Natural killer cell (primary cell): ENCODE measurements around the gene MTA3. TPM values are rescaled to one million over a fixed set of nuclear protein-coding genes. Genes with fewer than 3 reads are reported as not detected.
A peak's percentile ranks its signal among the peaks of the same experiment; 100 is the strongest.

ENCODE experiments used
- ATAC-seq, 3 donors: fragments of 150-1000 bp in 2 of 3; fragments of 200-7000 bp in 1 of 3; cut with Tn5 transposase; 1 replicate in 1 of 3; 2 replicates in 2 of 3; pipeline ENCODE4 v1.10.0; 2021; ENCODE audit warnings: mild to moderate bottlenecking in 2 of 3, moderate library complexity in 2 of 3
- DNase-seq, 2 donors: peaks; one replicate each; pipeline versions ENCODE4 v3.0.0 to v3.0.0-alpha.2; 2013 to 2021; ENCODE audit warnings: mixed read lengths in 1 of 2
- H3K27ac ChIP-seq: one replicate; pipeline ENCODE4 v1.5.1; 2013; ENCODE audit warnings: mild to moderate bottlenecking, low read length
- H3K27me3 ChIP-seq: one replicate; pipeline ENCODE4 v1.6.1; 2013; ENCODE audit warnings: low read length; ENCODE audit not compliant: control insufficient read depth, insufficient read depth
- H3K36me3 ChIP-seq: one replicate; pipeline ENCODE4 v1.6.1; 2013; ENCODE audit warnings: low read length; ENCODE audit not compliant: control insufficient read depth, insufficient read depth
- H3K4me1 ChIP-seq: one replicate; pipeline ENCODE4 v1.6.1; 2013; ENCODE audit warnings: low read length; ENCODE audit not compliant: control insufficient read depth, insufficient read depth
- H3K4me3 ChIP-seq: one replicate; pipeline ENCODE4 v1.5.1; 2013; ENCODE audit warnings: low read length
- H3K9me3 ChIP-seq: one replicate; pipeline ENCODE4 v1.6.1; 2013; ENCODE audit warnings: low read length; ENCODE audit not compliant: control insufficient read depth, insufficient read depth
- H3K27ac Mint-ChIP-seq, 2 donors: one replicate each; pipeline ENCODE4 v1.8.0; 2022; ENCODE audit warnings: mild to moderate bottlenecking in 2 of 2, mixed read lengths in 2 of 2, moderate library complexity in 1 of 2
- H3K27me3 Mint-ChIP-seq, 2 donors: one replicate each; pipeline ENCODE4 v1.8.0; 2022; ENCODE audit warnings: low read depth in 2 of 2, mixed read lengths in 2 of 2
- H3K36me3 Mint-ChIP-seq: one replicate; pipeline ENCODE4 v1.8.0; 2022; ENCODE audit warnings: mixed read lengths
- H3K4me1 Mint-ChIP-seq, 2 donors: one replicate each; pipeline ENCODE4 v1.8.0; 2022; ENCODE audit warnings: mixed read lengths in 2 of 2
- H3K4me3 Mint-ChIP-seq: one replicate; pipeline ENCODE4 v1.8.0; 2022; ENCODE audit warnings: mild to moderate bottlenecking, moderate library complexity, mixed read lengths
- H3K9me3 Mint-ChIP-seq, 2 donors: one replicate each; pipeline ENCODE4 v1.8.0; 2022; ENCODE audit warnings: mixed read lengths in 2 of 2
- CTCF ChIP-seq: fragments of 200-600 bp; IDR thresholded peaks from one replicate; pipeline ENCODE4 v1.8.0; 2022; ENCODE audit warnings: antibody characterized with exemption
- WGBS: methylation state at CpG from one replicate; pipeline ENCODE4 v1.1.7; 2013; ENCODE audit warnings: missing lambda C conversion rate; ENCODE audit not compliant: insufficient coverage; 5-methylcytosine and 5-hydroxymethylcytosine counted together
- intact Hi-C: fragments of 100-400 bp; cut with micrococcal nuclease; formaldehyde crosslinking; loops from one replicate; pipeline ENCODE4 v1.14.2; 2022
- total RNA-seq, 4 donors: library from RNA; stranded (reverse); fragments of 120-200 nt in 1 of 4; gene quantifications; one replicate each; pipeline versions ENCODE4 v1.2.3 to v1.2.4, GENCODE V29; 2013 to 2022

The MTA3 gene
- total RNA-seq, 3 donors from 2014 or later (not counting 1 experiment from before 2014, with no cell fraction given), result 19.4 to 25.0 (median 21.5) TPM

- Histone ChIP-seq H3K4me1 (peaks cover 4% of the 10 kb centered on the region), H3K27me3 (no peaks in the 10 kb centered on the region), H3K4me3 (no peak overlapping the region), H3K36me3 (no peaks in the 10 kb centered on the region), H3K9me3 (no peaks in the 10 kb centered on the region), H3K27ac (no peak overlapping the region)
- Mint-ChIP-seq H3K36me3 (peaks cover 6% of the 10 kb centered on the region), H3K27ac (no peak overlapping the region), H3K4me1 (peaks cover 3 to 6% of the 10 kb centered on the region in 2 donors), H3K9me3 (no peaks in the 10 kb centered on the region), H3K4me3 (no peak overlapping the region), H3K27me3 (no peaks in the 10 kb centered on the region)
- ATAC-seq (no peak), DNase-seq (no peak)
- 99% methylated on average over 7 of the region's 8 CpGs for whole genome bisulfite sequencing
- TF ChIP-seq CTCF, result no peak
- intact Hi-C loops, result no loop called here
Observed at GRCh38 chr2:42648796-42649195, 80.4 kb downstream of the MTA3 start.

- no CpG with 5 or more reads among the region's 1 CpG for WGBS
- ATAC-seq (no peak), DNase-seq (no peak)
- H3K27ac ChIP-seq, result no peak overlapping the region
- H3K27me3 Mint-ChIP-seq, result no peaks in the 10 kb centered on the region
- no peak overlapping the region for H3K4me3 Mint-ChIP-seq
- peaks cover 4% of the 10 kb centered on the region for H3K36me3 ChIP-seq
- no peak overlapping the region for H3K4me3 ChIP-seq
- H3K27ac Mint-ChIP-seq, result no peak overlapping the region
- H3K4me1 ChIP-seq, result peaks cover 4% of the 10 kb centered on the region
- TF ChIP-seq CTCF, result no peak
- H3K36me3 Mint-ChIP-seq, result peaks cover 3% of the 10 kb centered on the region
- H3K27me3 ChIP-seq, result no peaks in the 10 kb centered on the region
- peaks cover 6 to 9% of the 10 kb centered on the region in 2 donors for H3K4me1 Mint-ChIP-seq
- intact Hi-C loops, result no loop called here
- no peaks in the 10 kb centered on the region for H3K9me3 Mint-ChIP-seq
- no peaks in the 10 kb centered on the region for H3K9me3 ChIP-seq
Observed at GRCh38 chr2:42651057-42651456, 82.6 kb downstream of the MTA3 start.

GRCh38 chr2:42652086-42652485 is 83.7 kb downstream of the MTA3 start:
- H3K36me3 ChIP-seq, result peaks cover 4% of the 10 kb centered on the region
- H3K9me3 ChIP-seq, result no peaks in the 10 kb centered on the region
- intact Hi-C loops, result no loop called here
- H3K27me3 ChIP-seq, result no peaks in the 10 kb centered on the region
- Mint-ChIP-seq H3K27ac (no peak overlapping the region), H3K4me1 (peaks cover 6 to 9% of the 10 kb centered on the region in 2 donors), H3K36me3 (no peaks in the 10 kb centered on the region), H3K9me3 (no peaks in the 10 kb centered on the region), H3K4me3 (no peak overlapping the region), H3K27me3 (no peaks in the 10 kb centered on the region)
- DNase-seq (peak in 1 of 2 donors; percentile 74), ATAC-seq (no peak)
- H3K4me1 ChIP-seq, result peaks cover 4% of the 10 kb centered on the region
- 80% methylated on average over 3 of the region's 6 CpGs for WGBS
- H3K4me3 ChIP-seq, result no peak overlapping the region
- TF ChIP-seq CTCF, result no peak
- no peak overlapping the region for H3K27ac ChIP-seq

- Histone ChIP-seq H3K36me3 (peaks cover 4% of the 10 kb centered on the region), H3K27ac (no peak overlapping the region), H3K4me1 (peaks cover 4% of the 10 kb centered on the region), H3K9me3 (no peaks in the 10 kb centered on the region), H3K27me3 (no peaks in the 10 kb centered on the region), H3K4me3 (no peak overlapping the region)
- no peaks in the 10 kb centered on the region for H3K36me3 Mint-ChIP-seq
- no peak overlapping the region for H3K27ac Mint-ChIP-seq
- H3K4me1 Mint-ChIP-seq, result peaks cover 6 to 9% of the 10 kb centered on the region in 2 donors
- H3K9me3 Mint-ChIP-seq, result no peaks in the 10 kb centered on the region
- ATAC-seq (no peak), DNase-seq (no peak)
- WGBS, result 98% methylated on average over 4 of the region's 5 CpGs
- intact Hi-C loops, result no loop called here
- TF ChIP-seq CTCF, result no peak
- H3K27me3 Mint-ChIP-seq, result no peaks in the 10 kb centered on the region
- H3K4me3 Mint-ChIP-seq, result no peak overlapping the region
Observed at GRCh38 chr2:42653039-42653438, 84.6 kb downstream of the MTA3 start.
